ENCODE results near the gene CYTH4. TPM values are rescaled to one million over a fixed set of nuclear protein-coding genes. Genes with fewer than 3 reads are reported as not detected.
"Not testable (repeated sequence)": the region's sequence is repeated elsewhere in the genome, so short reads cannot be mapped to it uniquely, and the experiment has no call there.

The CYTH4 gene
- total RNA-seq, 1 experiment from 2014 or later, result 0.36 TPM

- Histone ChIP-seq H3K27me3 (peaks cover 17% of the 10 kb centered on the region), H3K4me3 (no peak overlapping the region), H3K9me3 (no peaks in the 10 kb centered on the region), H3K36me3 (no peaks in the 10 kb centered on the region)
- no peak for DNase-seq
Measured at GRCh38 chr22:37326726-37327125, 44.4 kb downstream of the CYTH4 start.

- DNase-seq, result peak; percentile 39
- Histone ChIP-seq H3K4me3 (no peak overlapping the region), H3K9me3 (no peaks in the 10 kb centered on the region), H3K27me3 (peaks cover 17% of the 10 kb centered on the region), H3K36me3 (no peaks in the 10 kb centered on the region)
Measured at GRCh38 chr22:37328017-37328416, 45.7 kb downstream of the CYTH4 start.

GRCh38 chr22:37328538-37329237, 46.4 kb downstream of the CYTH4 start:
- not testable (repeated sequence) for H3K4me3 ChIP-seq, H3K9me3 ChIP-seq, DNase-seq, H3K36me3 ChIP-seq
- H3K27me3 ChIP-seq, result peaks cover 16% of the 10 kb centered on the region

GRCh38 chr22:37329238-37330140, 47.2 kb downstream of the CYTH4 start:
- H3K27me3 ChIP-seq, result peaks cover 8% of the 10 kb centered on the region
- no peak overlapping the region for H3K4me3 ChIP-seq
- DNase-seq, result peak; percentile 65
- no peaks in the 10 kb centered on the region for H3K9me3 ChIP-seq
- H3K36me3 ChIP-seq, result no peaks in the 10 kb centered on the region

- no peak overlapping the region for H3K4me3 ChIP-seq
- DNase-seq, result peak; percentile 44
- H3K36me3 ChIP-seq, result no peaks in the 10 kb centered on the region
- H3K27me3 ChIP-seq, result peaks cover under 1% of the 10 kb centered on the region; the same call in 1 of the 2 replicates
- H3K9me3 ChIP-seq, result no peaks in the 10 kb centered on the region
Measured at GRCh38 chr22:37330200-37331033, 48.1 kb downstream of the CYTH4 start.

GRCh38 chr22:37331034-37331428, 48.7 kb downstream of the CYTH4 start:
- Histone ChIP-seq H3K36me3 (no peaks in the 10 kb centered on the region), H3K4me3 (no peak overlapping the region), H3K27me3 (no peaks in the 10 kb centered on the region), H3K9me3 (no peaks in the 10 kb centered on the region)
- peak; percentile 60 for DNase-seq

- no peak for DNase-seq
- no peaks in the 10 kb centered on the region for H3K36me3 ChIP-seq
- no peaks in the 10 kb centered on the region for H3K9me3 ChIP-seq
- H3K27me3 ChIP-seq, result no peaks in the 10 kb centered on the region
- H3K4me3 ChIP-seq, result no peak overlapping the region
Measured at GRCh38 chr22:37331856-37332536, 49.7 kb downstream of the CYTH4 start.

GRCh38 chr22:37333724-37334460, 51.6 kb downstream of the CYTH4 start:
- Histone ChIP-seq H3K4me3 (no peak overlapping the region), H3K9me3 (no peaks in the 10 kb centered on the region), H3K27me3 (no peaks in the 10 kb centered on the region), H3K36me3 (no peaks in the 10 kb centered on the region)
- DNase-seq, result no peak

GRCh38 chr22:37334461-37334858, 52.2 kb downstream of the CYTH4 start:
- H3K36me3 ChIP-seq, result no peaks in the 10 kb centered on the region
- no peak for DNase-seq
- H3K4me3 ChIP-seq, result no peak overlapping the region
- no peaks in the 10 kb centered on the region for H3K27me3 ChIP-seq
- no peaks in the 10 kb centered on the region for H3K9me3 ChIP-seq

- no peak overlapping the region for H3K4me3 ChIP-seq
- DNase-seq, result no peak
Measured at GRCh38 chr22:37334859-37335805, 52.8 kb downstream of the CYTH4 start.

GRCh38 chr22:37335806-37336199, 53.5 kb downstream of the CYTH4 start:
- H3K27me3 ChIP-seq, result no peaks in the 10 kb centered on the region
- H3K9me3 ChIP-seq, result no peaks in the 10 kb centered on the region
- no peak for DNase-seq

More at GRCh38 chr22:37334859-37335805, 52.8 kb downstream of the CYTH4 start:
- Histone ChIP-seq H3K36me3 (no peaks in the 10 kb centered on the region), H3K9me3 (no peaks in the 10 kb centered on the region), H3K27me3 (no peaks in the 10 kb centered on the region)

GRCh38 chr22:37336579-37336978, 54.3 kb downstream of the CYTH4 start:
- no peaks in the 10 kb centered on the region for H3K36me3 ChIP-seq
- H3K4me3 ChIP-seq, result no peak overlapping the region
- no peaks in the 10 kb centered on the region for H3K9me3 ChIP-seq
- H3K27me3 ChIP-seq, result no peaks in the 10 kb centered on the region
- no peak for DNase-seq

More at GRCh38 chr22:37335806-37336199, 53.5 kb downstream of the CYTH4 start:
- Histone ChIP-seq H3K4me3 (no peak overlapping the region), H3K36me3 (no peaks in the 10 kb centered on the region)

GRCh38 chr22:37337204-37337943, 55.1 kb downstream of the CYTH4 start:
- Histone ChIP-seq H3K4me3 (no peak overlapping the region), H3K9me3 (no peaks in the 10 kb centered on the region), H3K27me3 (no peaks in the 10 kb centered on the region), H3K36me3 (no peaks in the 10 kb centered on the region)
- peak; percentile 90 for DNase-seq

- H3K4me3 ChIP-seq, result no peak overlapping the region
- no peaks in the 10 kb centered on the region for H3K9me3 ChIP-seq
- H3K36me3 ChIP-seq, result no peaks in the 10 kb centered on the region
- DNase-seq, result no peak
- no peaks in the 10 kb centered on the region for H3K27me3 ChIP-seq
Measured at GRCh38 chr22:37338539-37339246, 56.4 kb downstream of the CYTH4 start.

All from MG63 (cell line).